GM20431 (cell line): Measurements from ENCODE around the gene BLOC1S4.

ENCODE experiments used
- in situ Hi-C: fragments of 300-500 bp; cut with MseI, MboI; formaldehyde crosslinking; loops from one replicate; pipeline ENCODE4 v1.15.0; 2020; ENCODE audit warnings: low sequenced_read_pairs; ENCODE audit not compliant: unreplicated experiment

BLOC1S4 gene

DNA sequence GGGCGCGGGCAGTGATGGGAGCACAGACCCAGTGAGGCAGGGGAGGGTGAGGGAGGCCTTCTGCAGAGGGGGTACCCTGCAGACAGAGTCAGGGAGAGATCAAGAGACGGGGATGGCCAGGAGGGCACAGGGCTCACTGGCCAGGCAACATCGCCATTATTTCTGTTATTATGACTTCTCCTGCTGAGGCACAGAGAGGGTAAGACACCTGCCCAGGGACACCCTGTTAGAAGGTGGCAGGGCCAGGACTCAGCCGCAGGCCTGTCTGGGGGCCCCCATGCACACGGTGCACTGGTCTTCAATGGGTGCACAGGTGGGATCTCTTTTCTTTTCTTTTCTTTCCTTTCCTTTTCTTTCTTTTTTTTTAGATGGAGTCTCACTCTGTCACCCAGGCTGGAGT, 15.8 kb downstream of the BLOC1S4 start:
- in situ Hi-C loops: no loop called here

DNA sequence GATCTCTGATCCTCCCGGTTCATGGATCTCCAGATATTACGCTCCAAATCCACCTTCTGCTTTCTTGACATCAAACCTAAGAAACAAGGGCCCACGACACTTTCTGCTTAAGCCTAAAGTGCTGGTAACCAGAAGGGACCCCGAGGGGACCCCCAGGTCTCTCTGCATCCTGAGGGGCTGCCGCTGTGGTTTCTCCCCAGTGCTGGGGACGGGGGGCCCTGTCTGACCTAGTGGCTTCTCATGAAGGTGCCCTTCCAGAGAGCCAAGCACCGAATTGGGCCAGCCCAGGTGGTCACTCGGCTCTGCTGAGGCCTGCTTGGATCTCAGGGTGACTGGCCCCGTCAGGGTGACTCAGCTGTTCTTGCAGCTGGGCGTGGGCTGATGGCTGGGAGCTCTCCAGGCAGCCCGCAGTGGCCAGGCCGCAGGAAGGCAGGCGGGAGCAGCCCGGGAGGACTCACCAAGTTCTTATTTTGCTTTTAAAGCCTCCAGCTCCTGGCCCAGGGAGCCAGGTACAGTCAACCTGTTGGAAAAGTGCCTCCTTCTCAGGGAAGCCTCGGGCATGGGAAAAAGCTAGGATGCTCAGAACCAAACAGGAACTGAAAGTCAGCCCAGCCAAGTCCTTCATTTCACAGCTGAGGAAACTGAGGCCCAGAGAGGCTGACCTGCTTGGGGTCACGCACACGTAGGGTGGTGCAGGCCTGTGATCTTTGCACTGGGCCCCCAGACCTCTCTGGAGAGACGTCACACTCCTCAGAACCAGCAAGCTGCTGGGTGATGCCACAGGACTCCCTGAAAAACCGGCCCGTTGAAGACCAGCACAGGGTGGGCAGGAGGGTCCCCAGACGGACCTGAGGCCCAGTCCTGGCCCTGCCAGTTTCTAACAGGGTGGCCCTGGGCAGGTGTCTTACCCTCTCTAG, 16.7 kb downstream of the BLOC1S4 start:
- in situ Hi-C loops: no loop called here

DNA sequence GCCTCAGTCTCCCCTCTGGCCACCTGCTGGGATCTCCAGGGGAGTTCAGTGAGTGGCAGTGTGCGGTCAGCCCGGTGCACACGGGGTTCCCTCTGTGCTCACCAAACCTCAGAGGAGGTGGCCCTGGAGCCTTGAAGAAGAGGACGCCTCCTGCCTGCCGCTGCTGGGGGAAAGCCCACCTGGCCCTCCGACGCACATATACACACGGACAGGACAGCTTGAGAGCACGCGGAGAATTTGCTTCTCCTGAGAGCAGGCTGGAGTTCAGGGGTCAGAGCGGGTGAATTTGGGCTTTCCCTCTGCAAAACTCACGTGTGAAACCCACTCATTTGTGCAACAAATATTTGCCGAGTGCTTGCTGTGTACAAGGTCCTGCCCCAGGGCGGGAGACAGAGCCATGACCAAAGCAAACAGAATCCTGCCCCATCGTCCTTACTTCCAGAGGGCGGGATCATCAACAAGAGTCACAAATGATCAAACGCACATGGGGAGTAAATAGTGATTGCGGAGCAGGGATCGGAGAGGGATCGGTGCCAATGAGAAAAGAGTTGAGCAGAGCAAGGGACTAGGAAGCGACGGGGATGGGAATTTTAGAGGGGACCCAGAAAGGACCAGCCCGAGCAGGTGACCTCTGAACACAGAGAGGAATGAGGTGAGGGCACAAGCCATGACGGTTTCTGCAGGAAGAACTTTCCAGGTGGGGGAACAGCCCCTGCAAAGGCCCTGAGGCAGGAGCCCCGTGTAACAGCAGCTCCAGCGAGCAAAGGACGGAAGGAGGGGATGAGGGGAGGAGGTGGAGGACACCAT, 17.6 kb downstream of the BLOC1S4 start:
- in situ Hi-C loops: no loop called here

DNA sequence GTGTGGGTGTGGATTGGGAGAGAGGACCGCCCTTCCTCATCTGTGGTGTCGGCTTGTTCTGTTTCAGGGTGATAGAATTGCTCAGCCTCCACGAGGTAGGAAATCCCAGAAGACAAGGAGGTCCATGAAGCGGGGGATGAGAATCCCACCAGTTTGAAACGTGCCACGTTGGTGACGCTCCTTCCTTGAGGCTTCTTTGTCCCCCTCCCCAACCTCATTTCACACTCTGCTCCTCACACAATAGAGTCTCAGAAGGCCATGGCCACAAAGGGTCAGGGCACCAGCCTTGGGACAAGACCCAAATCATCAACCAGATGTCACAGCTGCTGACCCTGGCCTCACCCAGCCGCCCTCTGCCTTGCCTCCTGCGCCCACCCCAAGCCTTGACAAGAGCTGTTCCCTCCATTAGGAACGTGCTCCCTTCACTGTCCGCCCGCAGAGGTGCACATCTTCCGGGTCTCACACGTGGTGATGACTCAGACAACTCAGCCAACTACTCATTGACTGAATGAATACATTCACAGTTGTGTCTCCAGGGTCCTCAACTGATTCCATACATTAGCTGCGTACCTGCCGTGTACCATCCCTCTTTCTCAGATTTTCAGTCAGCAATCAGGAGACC, 18.3 kb downstream of the BLOC1S4 start:
- in situ Hi-C loops: no loop called here

DNA sequence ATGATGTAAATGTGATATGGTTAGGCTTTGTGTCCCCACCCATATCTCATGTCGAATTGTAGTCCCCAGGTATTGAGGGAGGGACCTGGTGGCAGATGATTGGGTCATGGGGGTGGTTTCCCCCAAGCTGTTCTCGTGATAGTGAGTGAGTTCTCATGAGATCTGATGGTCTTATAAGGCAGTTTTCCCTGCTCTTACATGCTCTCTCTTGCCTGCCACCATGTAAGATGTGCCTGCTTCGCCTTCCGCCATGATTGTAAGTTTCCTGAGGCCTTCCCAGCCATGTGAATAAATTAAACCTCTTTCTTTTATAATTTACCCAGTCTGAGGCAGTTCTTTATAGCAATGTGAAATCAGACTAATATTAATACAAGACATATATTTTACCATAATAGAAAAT, 23.9 kb downstream of the BLOC1S4 start:
- in situ Hi-C loops: no loop called here

DNA sequence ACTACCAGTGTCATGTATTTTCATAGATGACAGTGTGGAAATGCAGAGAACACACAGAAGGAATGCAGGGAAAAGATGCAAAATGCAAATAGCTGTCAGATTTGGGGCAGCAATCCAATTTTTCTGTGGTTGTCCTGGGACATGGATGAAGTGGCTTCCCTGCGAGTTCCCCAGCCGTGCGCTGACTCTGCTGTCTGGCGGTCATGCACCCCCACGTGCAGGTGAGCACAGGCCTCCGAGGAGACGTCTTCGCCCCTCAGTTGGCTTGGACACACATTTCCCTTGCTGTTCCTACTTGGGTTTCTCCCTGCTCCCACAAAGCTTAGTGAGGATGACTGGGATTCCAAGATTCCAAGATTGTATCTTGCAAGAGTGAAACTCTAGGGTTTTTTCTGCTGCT, 24.4 kb downstream of the BLOC1S4 start:
- in situ Hi-C loops: no loop called here

DNA sequence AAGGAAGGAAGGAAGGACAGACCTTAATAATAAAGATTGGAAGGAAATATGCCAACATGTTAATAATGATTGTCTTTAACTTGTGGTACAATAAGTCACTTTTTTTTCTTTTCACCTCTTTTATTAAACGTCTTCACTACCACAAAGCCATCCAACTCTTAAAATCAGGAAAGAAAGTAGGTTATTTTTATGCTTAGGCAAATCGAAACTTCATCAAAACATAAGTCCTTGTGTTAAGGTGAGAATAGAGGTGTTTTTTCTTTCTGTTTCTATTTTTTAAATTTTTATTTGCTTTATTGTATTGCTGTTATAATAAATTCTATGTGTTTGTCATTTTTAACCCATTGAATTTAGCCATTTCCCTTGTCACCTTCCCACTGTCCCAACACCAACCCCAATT, 26.5 kb downstream of the BLOC1S4 start:
- in situ Hi-C loops: no loop called here

DNA sequence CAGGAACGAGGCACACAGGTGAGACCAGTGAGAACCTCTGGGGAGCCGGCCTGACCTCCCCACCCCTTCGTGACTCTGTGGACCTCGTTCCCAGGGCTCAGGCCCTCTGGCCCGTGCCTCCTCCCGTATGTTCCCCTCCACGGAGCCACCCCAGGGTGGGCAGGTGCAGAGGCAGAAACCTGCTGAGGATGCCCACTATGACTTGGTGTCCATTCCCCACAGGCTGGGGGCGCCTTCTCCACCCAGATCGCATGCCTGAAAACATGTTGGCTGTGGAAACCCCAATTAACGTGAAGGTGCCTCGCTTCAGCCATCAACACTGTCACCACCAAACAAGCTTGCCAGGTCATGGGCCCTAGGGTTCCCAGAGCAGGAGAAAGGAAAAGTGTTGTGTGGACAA, 27.0 kb downstream of the BLOC1S4 start:
- in situ Hi-C loops: no loop called here

DNA sequence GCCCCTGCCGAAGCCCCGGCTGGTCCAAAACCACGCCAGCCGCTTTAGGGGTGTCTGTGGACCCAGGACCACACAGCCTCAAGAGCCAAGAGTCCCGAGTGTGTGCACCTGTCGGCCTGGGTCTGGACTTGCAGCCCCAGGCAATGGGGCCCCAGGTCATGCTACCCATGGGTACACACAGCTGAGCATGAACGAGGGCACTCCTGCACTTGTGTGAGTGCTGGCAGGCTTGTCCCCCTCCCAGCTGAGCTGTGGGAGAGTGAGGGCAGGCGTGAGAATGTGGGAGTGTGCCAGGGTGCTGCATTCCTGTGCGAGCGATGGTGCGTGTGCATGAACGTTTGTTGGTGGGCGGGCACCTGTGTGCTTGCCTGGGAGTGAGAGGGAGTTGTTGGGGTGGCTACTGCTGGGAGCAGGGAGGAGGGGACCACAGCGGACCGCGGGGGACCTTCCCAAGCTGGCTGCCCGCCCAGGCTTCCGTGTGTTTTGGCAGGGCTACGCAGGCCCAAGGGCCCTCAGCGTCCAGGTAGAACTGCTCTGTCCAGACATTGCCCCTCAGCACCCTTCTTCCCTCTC, 30.8 kb downstream of the BLOC1S4 start:
- in situ Hi-C loops: no loop called here

DNA sequence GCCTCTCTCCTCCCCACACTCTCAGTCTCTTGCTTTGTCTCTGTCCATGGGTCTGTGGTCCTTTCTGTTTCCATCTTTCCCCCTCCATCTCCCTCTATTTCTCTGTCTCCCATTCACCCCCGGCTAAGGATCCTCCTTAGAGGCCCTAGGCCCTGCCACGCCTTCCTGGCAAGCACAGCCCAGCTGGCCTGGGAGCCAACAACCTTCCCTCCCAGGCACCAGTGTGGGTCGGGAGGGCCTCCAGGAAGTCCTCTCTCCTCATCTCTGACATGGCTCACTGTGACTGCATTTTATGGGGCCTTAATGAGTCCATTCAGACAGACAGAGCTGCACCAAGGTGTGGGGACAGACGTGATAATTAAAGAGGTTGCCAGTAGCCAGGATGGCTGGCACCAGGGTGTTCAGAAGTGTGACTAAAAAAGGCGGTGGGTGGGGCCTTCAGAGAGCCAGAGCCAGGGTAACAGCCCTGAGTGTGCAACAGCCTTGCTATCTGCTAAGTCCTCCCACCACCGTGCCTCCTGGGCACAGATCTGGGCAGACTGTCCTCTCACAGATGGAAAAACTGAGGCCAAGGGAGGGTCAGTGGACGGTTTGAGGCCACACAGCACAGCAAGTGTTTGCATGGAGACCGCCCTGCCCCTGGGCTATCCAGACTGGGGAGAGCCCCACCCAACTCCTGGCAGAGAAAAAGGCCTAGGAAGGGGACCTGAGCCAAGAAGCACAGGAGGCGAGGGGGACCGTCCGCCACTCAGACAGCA, 31.5 kb downstream of the BLOC1S4 start:
- in situ Hi-C loops: no loop called here

DNA sequence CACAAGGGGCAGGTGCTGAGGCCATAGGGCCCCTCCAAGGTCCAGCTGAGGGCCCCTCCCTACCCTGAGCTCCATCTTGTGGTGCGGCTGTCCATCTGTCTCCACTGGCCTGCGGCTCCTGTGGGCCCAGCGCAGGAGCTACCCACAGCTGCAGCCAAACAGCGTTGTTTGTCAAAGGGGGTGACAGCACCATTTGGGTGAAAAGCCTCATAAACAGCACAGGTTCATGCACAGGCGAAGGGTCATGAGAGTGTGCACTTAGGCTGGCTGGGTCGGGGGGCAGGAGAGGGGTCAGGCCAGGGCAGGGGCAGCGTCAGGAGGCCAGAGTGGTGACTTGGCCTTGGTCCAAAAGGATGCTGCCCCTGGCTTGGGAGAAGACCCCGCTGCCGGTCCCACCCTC, 32.3 kb downstream of the BLOC1S4 start:
- in situ Hi-C loops: no loop called here

DNA sequence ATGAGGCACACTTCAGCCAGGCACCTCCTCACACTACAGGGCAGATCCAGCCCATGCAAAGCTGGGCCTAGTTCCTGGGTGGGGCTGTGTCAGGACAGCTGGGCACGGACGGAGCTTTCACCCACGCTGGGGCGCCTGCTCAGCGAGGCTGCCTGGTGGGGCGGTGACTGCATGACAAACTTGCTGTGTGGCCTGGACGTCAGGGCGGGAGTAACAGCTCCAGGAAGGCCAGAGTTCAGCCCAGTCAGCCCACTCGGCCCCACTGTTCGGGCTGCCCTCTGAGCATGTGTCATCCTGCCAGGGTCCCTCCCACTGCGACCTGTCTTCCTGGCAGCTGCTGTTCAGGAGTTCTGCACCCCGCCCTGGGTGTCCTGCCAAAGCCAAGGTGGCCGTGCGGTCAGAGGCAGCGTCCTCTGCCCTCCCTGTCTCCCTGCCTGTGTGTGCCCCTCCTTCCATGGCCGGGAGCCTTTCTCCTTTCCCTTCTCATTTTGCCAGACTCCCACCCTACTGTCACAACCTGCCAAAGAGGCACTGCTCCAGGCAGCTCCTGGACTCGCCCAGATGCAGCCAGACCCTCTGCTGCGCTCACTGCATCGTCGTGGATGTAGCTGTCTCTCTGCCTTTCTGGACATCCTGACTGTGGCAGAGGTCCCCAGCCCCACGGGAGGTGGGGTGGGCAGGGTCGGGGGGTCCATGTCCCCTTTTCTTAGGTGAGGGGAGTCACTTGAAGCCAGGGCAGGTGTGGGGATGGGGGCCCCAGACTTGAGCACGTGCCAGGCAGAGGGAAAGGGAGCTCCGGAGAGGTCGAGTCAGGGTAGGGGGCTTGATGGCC, 33.6 kb downstream of the BLOC1S4 start:
- in situ Hi-C loops: no loop called here

DNA sequence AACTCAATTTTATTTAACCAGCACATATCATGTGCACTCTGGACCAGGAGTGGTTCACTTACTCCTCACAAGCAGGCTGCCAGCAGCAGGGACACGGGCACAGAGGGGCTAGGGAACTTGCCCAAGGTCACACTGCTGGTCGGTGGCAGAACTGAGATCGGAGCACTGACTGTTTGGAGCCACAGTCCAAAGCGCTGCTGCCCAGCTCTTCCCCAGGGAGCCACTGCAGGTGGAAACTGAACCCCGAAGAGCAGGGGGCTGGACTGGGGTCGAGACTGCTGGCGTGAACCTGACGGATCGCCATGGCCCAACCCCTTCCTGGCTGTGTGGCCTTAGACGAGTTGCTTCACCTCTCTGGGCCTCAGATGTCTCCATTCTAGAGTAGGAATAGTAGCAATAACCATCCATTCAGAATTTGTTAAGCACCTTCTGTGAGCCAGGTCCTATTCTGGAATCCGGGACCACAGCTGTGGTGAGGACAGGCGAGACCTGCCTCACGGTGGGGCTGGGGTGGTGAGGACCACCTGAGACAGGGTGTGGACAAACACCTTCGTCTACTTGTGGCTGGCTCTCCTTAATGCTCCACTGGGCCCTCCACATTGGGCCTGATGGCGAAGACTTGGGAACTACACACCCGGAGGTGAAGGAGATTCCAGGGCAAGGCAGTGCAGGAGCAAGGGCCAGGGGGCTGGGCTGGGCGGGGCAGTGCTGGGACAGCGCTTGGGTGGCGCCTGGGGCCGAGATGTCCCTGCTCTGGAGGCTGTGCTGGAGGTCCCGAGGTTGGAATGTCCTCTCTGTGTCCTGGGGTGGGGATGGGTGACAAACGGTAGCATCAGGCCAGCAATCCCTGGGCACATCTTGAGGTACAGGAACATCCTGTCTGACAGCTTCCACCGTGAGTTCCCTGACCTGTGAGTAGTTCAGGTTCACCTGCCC, 34.6 kb downstream of the BLOC1S4 start:
- in situ Hi-C loops: no loop called here

DNA sequence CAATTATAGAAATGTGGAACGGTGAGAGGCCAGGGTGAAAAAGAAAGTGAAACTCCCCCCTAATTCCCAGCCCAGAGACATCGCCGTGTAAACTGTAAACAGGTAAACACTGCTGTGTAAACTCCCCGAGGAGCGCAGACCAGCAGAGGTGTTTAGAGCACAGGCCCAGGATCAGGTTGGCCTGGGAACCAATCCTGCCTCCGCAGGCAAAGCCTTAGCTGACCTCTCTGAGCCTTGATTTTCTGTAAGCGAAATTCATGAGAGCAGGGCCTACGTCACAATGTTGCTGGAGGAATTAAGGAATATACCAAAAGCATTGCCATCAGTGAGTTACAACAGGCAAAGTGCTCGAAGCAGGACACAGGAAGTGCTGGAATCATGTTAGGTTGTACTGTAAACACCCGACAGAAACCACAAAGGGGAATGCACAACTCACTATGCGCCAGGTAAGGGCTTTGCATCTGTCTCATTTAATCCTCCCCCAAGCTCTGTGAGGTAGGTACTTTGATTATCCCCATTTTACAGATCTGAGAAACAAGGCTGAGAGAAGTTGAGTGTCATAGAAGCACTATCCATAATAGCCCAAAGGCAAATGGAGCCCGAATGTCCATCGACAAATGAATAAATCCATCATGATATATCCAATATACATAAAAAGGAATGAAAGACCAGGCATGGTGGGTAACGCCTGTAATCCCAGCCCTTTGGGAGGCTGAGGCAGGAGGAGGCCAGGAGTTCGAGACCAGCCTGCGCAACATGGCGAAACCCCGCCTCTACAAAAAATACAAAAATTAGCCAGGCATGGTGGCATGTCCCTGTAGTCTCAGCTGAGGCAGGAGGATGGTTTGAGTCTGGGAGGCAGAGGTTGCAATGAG, 35.9 kb downstream of the BLOC1S4 start:
- in situ Hi-C loops: no loop called here

DNA sequence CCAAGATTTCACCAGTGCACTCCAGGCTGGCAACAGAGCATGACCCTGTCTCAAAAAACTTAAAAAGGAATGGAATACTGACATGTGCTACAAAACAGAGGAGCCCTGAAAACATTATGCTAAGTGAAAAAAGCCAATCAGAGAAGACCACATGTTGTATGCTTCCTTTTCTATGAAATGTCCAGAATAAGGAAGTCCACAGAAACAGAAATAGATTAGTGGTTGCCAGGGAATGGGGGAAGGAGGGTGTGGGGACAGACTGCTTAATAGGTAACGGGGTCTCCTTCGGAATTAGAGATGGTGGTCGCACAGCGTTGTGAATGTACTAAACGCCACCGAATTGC, 36.5 kb downstream of the BLOC1S4 start:
- in situ Hi-C loops: no loop called here

DNA sequence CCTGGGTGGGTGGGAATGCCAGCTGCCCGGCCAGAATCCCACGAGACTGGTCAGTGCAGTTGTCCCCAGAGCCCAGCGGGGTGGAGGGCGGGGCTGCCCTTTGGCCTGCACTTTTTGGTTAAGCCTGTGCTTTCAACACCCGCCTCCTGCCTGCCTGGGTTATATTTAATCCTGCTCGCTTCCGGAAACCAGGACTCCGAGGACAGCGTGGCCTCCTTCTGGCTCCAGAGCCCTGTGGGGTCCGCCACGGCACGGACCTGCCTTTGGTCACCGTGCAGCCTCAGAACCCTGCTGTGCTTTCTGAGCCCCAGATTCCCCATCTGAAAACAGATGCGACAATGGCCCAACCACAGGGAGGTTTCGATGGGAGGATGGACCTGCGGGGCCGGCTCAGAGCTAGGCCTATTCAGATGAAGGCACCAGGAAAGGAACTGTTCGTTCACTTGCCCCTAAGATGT, 37.2 kb downstream of the BLOC1S4 start:
- in situ Hi-C loops: no loop called here

DNA sequence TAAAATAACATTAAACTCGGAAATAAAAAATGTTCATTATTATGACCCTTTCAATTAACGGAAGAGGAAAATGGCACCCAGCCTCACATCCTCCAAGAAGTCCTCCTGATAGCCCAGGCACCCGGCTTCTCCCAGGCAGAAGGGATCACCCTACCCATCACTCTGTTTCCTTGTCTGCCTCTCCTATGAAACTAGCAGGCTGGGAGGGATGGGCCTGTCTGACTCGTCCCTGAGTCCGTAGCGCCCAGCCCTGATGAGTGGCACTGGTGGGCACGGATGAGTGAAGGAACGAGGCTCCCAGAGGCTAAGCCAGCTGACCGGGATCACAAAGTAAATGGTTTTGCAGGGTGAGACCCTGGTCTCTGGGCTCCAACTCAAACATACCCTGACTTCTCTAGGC, 37.9 kb downstream of the BLOC1S4 start:
- in situ Hi-C loops: no loop called here
